ENCODE results near the gene PHF19.
A peak's percentile ranks its signal among the peaks of the same experiment; 100 is the strongest.

GRCh38 chr9:120916588-120916987, 39.6 kb upstream of the PHF19 start:
- TF ChIP-seq, protein P1, sequence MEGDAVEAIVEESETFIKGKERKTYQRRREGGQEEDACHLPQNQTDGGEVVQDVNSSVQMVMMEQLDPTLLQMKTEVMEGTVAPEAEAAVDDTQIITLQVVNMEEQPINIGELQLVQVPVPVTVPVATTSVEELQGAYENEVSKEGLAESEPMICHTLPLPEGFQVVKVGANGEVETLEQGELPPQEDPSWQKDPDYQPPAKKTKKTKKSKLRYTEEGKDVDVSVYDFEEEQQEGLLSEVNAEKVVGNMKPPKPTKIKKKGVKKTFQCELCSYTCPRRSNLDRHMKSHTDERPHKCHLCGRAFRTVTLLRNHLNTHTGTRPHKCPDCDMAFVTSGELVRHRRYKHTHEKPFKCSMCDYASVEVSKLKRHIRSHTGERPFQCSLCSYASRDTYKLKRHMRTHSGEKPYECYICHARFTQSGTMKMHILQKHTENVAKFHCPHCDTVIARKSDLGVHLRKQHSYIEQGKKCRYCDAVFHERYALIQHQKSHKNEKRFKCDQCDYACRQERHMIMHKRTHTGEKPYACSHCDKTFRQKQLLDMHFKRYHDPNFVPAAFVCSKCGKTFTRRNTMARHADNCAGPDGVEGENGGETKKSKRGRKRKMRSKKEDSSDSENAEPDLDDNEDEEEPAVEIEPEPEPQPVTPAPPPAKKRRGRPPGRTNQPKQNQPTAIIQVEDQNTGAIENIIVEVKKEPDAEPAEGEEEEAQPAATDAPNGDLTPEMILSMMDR (IDR thresholded peaks at IDR 0.05; ENCODE audit: poor library complexity, severe bottlenecking), result no peak
- TF ChIP-seq RAD21 (conservative IDR thresholded peaks at IDR 0.05) (peak; percentile 32), MXI1 (conservative IDR thresholded peaks at IDR 0.05; ENCODE audit: poor library complexity, severe bottlenecking) (no peak), POLR2AphosphoS5 (IDR thresholded peaks at IDR 0.05) (no peak), EP300 (conservative IDR thresholded peaks at IDR 0.05; ENCODE audit: poor library complexity, severe bottlenecking) (no peak), EZH2 (IDR thresholded peaks at IDR 0.05; ENCODE audit: borderline replicate concordance, insufficient read depth, low read length, poor library complexity, severe bottlenecking) (no peak), TAF1 (IDR thresholded peaks at IDR 0.05; ENCODE audit: low read depth) (no peak)

Measured in neural cell (in vitro differentiated cells).